Activated CD4-positive, alpha-beta T cell treated with anti-CD3 and anti-CD28 coated beads, Interleukin-2, amount 50 U/mL, for 1 hour (primary cell): ENCODE measurements around the gene PTTG2.
"Not testable (repeated sequence)": the region's sequence is repeated elsewhere in the genome, so short reads cannot be mapped to it uniquely, and the experiment has no call there.

Experiments used
- DNase-seq: peaks from one replicate; pipeline ENCODE4 v3.0.0-alpha.2; 2020

Gene PTTG2

DNA sequence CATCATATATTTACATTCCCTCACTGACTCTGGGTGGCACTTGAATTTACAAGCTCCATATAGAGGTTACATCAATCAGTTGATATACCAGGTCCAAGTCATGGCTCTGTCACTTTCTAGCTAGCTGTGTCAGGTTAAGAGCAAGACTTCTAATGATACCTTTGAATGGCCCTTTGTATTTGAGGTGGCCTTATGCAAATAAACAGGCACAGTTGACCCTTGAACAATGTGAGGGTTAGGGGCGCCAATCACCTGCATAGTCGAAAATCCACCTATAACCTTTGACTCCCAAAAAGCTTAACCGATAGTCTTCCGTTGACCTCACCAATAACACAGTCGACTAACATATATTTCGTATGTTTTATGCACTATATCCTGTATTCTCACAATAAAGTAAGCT, 1.3 kb upstream of the PTTG2 start:
- DNase-seq = no peak

DNA sequence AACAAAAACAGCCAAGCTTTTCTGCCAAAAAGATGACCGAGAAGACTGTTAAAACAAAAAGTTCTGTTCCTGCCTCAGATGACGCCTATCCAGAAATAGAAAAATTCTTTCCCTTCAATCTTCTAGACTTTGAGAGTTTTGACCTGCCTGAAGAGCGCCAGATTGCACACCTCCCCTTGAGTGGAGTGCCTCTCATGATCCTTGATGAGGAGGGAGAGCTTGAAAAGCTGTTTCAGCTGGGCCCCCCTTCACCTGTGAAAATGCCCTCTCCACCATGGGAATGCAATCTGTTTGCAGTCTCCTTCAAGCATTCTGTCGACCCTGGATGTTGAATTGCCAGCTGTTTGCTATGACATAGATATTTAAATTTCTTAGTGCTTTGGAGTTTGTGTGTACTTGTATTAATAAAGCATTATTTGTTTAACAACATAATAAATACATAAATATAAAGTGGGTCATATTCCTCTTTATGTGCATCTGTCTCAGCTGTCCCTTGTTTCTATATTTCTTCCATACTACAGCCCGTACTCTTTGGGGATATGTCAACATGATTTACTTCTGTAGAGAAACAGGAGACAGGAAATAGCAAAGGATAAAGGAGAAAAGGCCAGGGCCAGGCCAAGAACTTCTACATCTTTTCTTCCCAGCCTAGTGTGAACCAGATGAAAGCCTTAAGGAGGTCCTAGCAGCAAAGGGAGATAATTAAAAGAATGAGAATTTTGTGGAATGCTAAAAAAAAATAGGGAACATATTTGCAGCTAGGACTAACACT, 667 bp downstream of the PTTG2 start:
- no peak for DNase-seq

DNA sequence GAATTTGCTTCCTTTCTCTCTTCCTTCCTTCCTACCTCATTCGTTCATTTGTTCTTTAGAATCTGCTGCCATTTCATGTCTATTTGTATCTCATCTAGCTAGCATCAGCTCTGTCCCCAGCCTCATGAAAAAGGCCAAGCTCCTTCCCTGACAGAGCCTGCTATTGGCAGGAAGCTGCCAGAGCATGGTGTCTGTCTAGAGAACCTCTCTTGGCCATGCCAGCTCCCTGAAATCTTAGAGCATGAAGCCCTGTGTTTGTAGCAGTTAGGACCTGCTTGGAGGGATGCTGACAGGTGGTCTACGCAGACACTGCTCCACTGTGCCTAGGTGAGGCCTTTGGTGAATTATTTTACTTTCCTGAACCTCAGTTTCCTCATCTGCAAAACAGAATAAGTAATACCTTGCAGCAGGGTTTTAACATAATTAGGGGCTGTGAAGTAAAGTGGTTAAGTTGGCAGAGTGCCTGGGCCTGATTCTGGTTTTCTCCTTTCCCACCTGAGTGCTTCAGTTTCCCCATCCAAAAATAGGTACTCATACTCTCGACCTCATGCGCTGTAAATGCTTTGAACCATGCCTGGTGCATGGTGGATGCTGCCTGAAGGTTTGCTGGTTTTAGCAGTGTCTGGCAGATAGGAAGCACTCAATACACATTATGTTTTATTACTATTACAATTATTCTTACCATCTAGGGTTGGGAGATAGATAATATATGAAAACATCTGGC, 4.7 kb downstream of the PTTG2 start:
- DNase-seq = no peak

DNA sequence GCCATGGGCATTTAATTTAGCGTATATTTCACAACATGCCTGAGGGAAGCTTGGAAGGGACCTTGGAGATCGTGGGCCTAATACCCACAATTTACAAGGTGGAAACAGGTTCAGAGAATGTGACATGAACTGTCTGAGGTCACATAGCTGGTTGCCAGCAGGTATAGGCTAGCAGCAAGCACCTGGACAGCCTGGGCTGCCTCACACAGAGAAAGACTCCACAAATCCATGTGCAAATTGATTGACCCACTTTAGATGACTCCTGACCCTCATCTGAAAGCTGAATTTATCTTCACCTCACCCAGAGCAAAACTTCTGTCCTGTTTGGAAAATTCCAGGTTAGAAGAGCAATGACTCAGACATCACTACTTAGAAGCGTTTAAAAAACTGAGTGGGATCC, 5.8 kb downstream of the PTTG2 start:
- no peak for DNase-seq

DNA sequence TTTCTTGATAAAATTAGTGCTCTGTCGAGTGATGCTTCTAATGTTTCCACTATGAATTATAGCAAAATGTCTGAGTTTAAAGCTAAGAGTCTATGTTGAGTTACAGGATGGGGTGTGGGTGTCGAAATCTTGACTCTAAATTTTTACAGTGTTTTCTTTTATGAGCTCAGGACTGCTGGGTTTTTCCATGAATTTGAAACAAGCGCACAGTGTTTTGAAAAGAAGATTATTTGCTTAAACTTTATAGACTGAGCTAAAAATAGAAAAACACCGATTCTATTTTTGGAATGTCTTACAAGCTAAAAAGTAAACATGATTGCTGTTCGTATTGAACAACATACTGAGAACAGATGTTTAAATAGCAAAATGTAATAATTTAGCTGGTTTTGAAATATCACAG, 7.5 kb downstream of the PTTG2 start:
- no peak for DNase-seq

DNA sequence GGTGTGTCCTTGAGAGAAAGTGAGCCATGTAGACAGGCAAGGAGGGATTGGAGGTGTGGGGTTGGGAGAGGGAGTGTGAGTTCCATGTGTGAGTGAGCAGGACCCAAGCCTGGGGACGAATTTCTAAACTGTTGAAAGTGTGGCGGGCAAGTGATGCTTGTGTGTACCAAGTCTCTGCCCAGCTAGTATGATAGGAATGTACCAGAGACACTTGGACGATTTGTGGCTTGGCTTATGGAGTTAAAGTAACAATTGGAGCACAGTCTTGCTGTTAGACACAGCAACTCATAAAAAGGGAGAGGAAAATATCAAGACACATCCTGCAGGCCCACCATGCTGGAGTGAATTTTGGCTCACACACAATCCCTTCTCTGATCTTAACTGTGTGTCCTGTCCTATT, 8.5 kb downstream of the PTTG2 start:
- DNase-seq = no peak

DNA sequence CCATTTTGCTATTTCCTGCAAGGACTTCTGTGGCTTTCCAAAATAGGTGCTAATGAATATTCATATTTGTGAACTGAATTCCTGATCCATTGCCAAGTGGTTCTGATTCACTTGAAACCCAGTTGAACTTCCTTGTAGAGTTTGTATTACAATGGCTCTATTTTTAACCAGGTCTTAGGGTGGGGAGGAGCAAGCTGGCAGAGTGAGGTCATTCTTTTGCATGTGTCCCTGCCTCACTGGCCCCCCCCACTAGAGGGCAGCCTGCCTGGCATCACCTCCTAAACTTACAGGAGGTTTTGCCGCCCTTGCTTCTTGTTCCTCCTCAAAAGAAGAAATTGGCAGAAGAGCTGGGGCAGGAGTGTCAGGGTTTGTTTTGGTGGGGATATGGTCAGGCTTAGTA, 10.5 kb downstream of the PTTG2 start:
- DNase-seq = peak; percentile 59

DNA sequence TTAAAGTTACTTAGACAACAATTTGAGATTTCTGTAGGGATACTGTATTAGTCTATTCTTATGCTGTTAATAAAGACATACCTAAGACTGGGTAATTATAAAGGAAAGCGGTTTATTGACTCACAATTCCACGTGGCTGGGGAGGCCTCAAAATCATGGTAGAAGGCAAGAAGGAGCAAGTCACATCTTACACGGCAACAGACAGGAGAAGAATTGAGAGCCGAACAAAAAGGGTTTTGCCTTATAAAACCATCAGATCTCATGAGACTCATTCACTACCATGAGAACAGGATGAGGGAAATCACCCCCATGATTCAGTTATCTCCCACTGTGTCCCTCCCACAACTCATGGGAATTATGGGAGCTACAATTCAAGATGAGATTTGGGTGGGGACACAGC, 11.0 kb downstream of the PTTG2 start:
- DNase-seq = no peak

DNA sequence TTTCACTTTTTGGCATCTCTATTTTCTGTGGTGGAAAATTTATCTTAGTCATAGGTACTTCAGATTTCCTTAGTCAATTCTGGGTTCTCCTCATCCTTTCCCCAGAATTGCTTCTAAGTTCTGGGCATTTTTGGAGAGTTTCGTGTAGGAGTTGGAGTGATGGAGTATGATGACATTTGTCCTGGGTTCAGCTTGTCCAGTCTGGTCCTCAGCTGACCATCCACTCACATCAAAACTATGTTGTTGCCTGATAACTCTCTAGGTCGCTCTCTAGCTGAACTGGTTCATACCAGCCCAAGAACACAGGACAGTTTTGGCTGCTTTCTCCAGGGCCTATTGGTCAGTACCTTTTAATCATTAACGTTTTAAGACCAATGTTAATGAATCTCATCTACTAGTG, 13.2 kb downstream of the PTTG2 start:
- DNase-seq = no peak

DNA sequence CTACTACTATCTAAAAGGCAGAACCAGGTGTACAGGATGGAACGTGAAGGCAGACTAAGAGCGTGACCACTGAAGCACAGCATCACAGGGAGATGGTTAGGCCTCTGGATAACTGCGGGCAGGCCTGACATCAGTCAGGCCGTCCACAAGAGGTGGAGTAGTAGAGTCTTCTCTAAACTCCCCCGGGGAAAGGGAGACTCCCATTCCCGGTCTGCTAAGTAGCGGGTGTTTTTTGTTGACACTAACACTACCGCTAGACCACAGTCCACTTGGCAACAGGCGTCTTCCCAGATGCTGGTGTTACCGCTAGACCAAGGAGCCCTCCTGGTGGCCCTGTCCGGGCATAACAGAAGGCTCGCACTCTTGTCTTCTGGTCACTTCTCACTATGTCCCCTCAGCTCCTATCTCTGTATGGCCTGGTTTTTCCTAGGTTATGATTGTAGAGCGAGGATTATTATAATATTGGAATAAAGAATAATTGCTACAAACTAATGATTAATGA, 15.2 kb downstream of the PTTG2 start:
- not testable (repeated sequence) for DNase-seq

DNA sequence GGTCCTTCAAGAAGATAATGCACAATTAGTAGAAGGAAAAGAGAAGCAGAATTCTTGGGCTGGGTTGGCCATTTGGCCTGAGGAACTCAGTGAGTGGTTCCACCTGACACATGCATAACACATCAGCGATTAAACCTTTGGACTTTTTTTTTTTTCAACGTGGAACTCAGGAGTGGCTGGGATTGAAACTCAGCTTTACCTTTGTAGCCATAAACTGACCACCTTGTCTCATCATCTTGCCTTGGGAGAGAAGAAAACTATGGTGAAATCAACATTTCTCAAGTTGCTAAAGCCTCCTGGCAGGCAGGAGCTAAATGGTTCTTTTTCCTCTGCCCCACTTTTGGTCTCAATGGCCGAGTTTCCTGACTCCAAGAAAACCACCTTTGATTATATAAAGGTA, 16.3 kb downstream of the PTTG2 start:
- DNase-seq = no peak

DNA sequence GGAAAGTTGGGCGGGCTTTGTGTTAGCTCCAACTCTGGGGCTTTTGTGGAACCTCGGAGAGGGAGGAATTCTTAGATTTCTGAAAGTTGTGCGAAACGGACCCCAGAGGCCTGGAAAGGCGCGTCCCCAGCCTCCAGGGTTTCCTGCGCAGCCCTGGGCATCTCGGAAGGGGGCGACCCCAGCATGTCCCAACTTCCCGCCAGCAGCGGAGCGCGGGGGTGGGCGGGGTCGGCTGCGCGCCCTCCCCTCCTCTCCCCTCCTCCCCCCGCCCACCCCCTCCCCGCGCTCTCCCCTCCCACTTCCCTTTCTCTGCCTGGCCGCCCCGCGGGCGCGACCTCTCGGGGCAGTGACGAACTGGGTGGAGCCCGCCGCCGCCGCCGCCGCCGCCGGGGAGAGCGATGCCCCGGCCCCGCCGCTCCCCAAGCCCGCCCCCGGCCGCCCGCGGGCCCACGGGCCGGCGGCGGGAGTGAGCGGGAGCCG, 16.8 kb downstream of the PTTG2 start:
- DNase-seq = peak; percentile 75

DNA sequence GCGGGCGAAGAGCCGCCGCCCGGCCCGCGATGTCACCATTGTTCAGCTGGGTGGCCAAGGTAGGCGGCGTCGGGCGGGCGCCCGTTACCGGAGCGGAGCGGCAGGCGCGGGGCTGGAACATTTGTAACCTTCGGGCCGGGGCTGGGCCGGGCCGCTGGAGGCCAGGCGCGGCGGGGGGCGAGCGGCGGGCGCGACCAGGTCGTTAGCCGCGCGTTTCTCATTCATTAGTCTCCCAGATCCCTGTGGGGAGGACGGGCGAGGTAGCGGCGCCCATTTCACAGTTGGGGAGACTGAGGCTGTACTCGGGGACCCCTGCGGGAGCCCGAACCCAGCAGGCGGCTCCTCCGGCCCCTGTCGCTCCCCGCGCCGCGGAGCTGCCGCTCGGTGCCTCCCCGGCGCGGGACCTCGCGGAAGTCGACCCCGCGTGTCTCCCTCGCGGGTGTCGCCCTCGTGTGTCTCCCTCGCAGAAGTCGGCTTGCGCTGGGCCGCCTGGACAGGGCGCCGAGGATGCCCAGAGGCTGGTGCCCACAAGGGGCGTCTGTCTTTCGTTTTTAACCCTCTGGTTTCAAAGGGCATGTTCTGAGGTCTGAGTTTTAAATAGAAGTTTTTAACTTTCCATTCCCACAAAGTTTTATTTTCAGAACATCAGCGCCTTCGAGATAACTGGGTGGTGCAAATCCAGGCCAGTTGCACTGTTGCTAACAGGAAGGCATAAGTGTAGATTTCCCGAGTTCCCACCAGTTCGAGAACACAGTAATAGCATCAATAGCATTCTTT, 17.5 kb downstream of the PTTG2 start:
- DNase-seq = peak; percentile 71

DNA sequence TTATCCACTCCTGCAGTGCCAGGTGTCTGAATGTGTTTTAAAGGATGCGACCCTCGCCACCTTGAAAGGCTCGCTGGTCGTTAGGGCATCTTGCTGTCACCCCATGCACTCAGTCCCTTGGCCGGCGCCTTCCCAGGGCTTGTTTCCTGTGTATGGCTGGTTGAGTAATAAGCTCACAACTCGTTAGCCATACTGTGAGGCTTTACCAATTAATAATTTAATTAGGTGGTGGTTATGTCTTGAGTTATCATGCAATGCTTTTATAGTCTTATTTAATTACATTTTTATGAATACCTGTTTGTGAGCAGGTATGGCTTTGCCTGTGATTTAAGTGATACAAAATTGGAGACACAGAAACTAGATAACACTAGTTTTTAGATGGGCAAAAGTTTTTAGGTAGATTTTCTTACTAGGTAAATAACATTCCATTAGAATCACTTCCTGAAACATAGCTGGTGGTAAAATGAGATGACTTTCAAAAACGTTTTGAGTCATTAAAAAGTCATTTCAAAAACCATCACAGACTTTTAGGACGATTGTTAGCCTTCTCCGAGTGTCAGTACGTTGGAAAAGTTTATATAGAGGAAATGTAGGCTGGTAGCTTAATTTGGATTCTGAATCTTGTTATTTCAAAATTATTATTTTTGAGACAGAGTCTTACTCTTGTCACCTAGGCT, 18.2 kb downstream of the PTTG2 start:
- no peak for DNase-seq

DNA sequence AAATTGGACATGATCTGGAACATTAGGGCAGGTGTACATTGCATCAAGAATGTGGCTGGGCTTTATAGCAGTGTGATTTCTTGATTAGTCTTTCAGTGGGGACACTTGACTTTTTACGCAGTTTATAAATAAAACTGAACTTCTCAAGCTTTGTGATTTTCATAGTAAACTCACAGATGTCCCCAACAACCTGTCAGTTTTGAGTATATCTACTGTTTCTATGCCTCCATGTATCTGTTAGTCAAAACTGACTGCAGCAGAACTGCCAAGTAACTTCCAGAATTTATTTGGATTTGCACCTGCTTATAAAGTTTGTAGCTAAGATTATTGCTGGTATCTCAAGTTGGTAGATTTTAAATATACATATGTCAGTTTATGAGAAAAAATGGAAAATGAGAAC, 20.0 kb downstream of the PTTG2 start:
- no peak for DNase-seq

DNA sequence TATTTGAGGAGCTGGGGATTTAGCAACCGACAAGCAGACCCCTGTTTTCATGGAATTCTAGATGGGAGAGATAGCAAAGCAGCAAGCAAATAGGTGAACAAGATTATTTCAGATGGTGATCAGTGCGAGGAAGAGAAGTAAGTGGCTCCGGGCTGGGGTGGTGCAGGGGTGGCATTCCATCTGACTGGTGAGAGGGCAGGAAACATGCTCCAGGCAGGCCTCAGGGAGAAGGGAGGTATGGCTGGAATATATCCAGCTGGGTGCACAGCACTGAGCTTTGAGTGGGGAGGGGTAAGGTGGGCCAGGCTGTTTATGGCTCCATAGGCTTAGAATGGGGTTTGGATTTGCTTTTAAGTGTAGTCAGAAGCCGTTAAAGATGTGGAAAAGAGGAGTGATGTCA, 21.2 kb downstream of the PTTG2 start:
- DNase-seq = no peak

DNA sequence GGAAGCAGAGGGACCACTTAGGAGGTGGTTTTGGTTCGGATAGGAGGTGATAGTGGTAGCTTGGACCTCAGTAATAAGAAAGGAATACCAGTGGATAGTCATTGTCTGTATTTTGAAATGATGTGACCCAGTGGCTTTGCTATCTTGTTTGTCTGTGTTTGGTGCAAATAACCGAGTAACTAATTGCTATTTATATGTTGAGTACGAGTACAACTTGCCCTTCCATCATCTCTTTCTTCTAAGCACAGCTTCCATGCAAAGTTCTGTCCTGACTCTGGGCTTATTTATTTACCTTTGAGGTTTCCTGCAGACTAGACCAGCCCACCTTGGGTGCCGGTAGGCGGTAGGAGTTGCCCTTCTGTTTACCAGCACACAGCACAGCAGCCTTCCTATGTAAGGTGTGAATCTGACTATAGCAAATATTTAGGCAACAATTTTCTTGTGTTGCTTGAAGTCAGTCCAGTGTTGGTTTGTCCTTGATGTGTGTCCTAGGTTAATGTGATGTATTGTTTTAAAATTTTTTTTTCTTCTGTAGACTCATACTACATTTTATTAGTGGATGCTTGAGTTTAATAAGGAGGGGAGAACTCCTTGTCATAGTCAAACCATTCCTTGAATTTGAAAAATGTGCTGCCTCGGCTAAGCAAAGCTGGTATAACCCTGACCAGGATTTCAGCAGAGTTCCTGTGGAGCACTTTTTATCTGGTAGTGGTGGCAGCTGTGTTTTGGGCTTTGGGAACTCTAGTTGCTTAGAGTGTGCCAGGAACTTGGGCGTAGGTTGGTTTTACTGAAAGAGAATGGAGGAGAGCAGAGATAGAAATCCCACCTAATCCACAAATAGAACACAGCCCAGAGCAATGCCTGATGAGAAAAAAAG, 21.9 kb downstream of the PTTG2 start:
- no peak for DNase-seq

DNA sequence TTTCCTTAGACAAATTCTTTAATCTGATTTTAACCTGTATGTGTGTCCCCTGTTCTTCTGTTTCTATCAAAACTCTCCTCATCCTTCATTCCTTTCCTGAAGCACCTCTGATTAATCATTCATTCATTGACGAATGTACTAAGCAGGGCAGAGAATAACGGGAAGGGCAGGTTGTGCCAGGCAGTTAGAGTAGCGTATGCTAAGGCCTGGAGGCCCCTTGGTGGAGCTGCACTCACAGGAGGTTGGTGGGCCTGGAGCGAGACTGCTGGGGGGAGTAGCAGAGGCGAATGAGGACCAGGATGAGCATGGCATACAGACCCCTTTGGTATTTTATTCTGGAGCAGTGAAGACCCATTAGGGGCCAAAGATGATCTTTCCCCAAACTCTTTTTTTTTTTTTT, 22.5 kb downstream of the PTTG2 start:
- DNase-seq = no peak

DNA sequence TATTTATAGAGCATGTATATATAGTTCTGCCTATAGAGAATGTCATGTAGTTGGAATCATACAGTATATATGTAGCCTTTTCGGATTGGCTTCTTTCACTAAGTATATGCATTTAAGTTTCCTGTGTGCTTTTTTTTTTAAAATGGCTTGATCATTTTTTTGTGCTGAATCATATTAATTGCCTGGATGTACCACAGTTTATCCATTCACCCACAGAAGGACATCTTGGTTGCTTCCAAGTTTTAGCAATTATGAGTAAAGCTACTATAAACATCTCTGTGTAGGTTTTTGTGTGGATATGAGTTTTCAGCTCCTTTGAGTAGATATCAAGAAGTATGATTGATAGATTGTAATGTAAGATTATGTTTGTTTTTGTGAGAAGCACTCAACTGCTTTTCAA, 23.8 kb downstream of the PTTG2 start:
- DNase-seq = no peak

DNA sequence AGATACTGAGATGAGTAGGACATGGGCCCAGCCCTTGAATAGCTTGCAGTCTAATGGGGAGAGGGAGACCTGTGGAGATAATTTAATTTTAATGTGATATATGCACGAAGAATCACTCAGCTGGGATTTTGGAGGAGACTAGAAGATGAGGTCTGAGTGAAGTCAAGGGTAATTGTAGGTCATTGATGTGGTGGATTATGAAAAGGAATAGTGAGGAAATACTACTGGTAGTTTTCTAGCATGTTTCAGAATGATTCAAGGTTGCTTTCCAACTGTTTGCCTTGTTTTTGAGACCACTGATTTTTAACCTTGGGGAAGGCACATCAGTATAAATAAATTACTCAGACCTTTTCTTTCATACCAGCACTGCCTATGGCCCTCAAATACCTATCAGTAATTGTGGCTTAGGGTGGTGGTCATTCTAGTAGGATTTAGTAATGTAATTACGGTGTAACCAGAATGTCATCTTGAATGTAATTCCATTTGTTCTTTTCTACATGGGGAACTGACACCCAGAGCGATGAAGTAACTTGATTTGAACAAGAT, 25.6 kb downstream of the PTTG2 start:
- no peak for DNase-seq

DNA sequence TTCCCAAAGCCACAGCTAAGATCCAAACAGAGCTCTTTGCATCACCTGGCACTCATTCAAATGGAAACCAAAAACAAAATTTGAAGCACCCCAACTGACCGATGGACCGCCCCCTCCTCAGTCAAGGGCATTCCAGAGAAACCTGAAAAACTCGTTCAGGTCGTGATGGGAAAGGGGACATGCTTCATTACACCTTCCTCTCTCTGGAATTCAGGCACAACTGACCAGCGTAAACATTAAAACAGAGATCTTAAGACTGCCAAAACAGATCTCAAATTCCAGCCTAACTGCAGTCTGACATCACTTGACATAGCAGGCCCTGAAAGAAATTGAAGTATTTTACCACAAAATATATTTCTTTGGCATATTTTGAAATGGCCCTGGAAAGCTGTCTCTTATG, 28.5 kb downstream of the PTTG2 start:
- DNase-seq = no peak
